NCI-H82 (cell line): ENCODE measurements around the gene ZNF69.
"Not testable (repeated sequence)": the region's sequence is repeated elsewhere in the genome, so short reads cannot be mapped to it uniquely, and the experiment has no call there.

ENCODE experiments used
- DNase-seq: peaks from one replicate; lab custom pipeline; 2025; lab: John Stamatoyannopoulos, UW

Gene ZNF69

GRCh38 chr19:11894851-11895250 lies 7.3 kb downstream of the ZNF69 start:
- no peak for DNase-seq

GRCh38 chr19:11902228-11902627 lies 14.6 kb downstream of the ZNF69 start:
- no peak for DNase-seq

- no peak for DNase-seq
These were observed 18.3 kb downstream of the ZNF69 start for GRCh38 chr19:11905928-11906327.

DNA sequence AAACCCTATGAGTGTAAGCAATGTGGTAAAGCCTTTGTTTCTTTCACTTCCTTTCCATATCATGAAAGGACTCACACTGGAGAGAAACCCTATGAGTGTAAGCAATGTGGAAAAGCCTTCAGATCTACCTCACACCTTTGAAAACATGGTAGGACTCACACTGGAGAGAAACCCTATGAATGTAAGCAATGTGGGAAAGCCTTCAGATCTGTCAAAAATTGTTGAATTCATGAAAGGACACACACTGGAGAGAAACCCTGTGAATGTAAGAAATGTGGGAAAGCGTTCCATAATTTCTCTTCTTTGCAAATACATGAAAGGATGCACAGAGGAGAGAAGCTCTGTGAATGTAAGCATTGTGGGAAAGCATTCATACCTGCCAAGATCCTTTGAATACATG lies 24.4 kb downstream of the ZNF69 start:
- not testable (repeated sequence) for DNase-seq

GRCh38 chr19:11914417-11915051 lies 27.0 kb downstream of the ZNF69 start:
- DNase-seq, result not testable (repeated sequence)

DNA sequence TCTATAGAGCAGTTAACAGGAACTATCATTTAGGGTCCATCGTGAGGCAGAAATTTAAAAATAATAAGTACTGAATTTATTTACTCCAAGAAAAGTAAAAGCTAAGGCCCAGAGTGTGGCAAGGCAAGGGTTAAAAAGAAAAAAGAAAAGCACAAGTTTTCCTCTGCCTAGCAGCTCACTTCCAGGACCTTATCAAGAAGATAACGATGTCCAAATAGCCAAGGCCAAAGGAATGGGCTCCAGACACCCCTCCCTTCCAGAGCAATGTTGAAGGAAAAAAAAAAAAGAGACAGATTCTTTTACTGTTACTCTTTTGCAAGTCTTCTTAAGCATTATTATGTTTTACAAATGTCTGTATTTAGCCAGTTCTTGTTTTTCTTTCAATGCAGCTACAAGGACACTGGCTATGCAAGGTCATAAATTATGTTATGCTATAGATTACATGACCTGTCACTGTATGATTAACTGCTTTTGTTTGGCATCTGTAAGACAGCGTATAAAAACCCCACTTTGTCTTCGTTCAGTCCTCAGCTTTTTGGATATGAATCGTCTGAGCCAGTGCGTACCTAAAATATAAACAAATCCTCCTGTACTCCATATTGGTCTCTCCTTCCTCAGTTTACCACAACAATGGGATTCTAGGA lies 34.4 kb downstream of the ZNF69 start:
- no peak for DNase-seq

DNA sequence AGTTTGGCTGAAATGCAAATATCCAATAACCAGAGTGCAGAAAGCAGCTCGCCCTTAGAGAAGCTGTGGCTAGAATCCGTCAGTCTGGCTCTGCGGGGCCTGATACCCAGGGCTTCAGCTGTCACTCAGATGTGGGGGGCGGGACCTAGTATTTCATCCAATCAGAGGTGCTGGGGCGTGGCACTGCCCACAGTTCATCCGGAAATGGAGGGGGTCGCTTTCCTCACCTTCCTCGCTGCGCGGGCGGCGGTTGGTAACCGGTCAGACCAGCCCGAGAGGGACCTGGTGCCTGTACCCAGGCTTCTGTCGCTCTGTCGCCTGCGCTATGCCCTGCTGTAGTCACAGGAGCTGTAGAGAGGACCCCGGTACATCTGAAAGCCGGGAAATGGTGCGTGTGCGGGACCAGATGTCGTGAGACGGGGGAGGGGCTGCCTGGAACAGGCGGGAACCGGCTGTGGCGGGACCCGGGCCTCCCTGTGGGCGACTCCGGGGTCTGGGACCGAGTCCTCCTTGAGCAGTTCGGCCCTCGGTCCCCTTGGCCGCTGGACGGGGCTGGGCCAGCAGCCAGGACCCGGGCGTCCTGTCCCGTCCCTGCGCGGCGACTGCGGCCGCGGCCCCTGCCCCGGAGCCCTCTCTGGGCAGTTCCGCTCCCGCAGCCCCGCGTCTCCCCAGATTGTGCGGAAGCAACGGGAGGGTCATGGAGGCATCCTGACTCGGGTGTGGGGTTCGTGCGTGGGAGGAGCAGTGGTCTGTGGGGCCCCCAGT lies 37.5 kb downstream of the ZNF69 start, which contains the start of gene ZNF700:
Gene ZNF700, plus strand, starts transcription at position 222 of the 765 bp plus-strand sequence. Its CDS starts 104 bp downstream, at position 326.
- DNase-seq, result peak; percentile 95

DNA sequence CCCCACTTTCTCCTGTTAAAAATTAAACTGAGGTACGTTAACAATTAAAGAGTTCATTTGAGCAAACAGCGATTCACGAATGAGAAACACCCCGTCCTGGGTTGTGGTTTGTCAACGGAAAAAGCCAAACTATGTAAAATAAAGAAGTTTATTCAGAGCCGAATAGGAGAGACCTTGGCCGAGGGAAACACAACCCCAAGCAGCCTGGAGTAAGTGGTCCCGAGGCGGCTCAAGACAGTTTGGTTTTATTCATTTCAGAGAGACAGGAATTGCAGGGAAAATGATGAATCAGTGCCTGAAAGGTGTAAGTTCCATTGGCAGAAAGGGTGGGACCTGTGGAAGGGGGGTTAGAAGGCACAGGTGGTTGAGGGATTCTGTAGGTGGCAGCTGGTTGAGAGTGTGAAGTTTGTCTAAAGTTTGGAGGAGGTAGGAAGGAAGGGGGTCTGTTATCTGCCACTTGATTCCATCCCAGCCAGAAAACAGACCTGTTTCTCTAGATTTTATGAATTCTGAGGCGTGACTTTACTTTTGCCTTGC lies 38.1 kb downstream of the ZNF69 start:
- DNase-seq, result not testable (repeated sequence)

GRCh38 chr19:11927227-11927626 lies 39.6 kb downstream of the ZNF69 start:
- no peak for DNase-seq

- DNase-seq, result peak; percentile 50
These were observed 43.5 kb downstream of the ZNF69 start for GRCh38 chr19:11931051-11931450.

GRCh38 chr19:11931513-11931912 lies 43.9 kb downstream of the ZNF69 start:
- DNase-seq, result no peak

- not testable (repeated sequence) for DNase-seq
These were observed 48.2 kb downstream of the ZNF69 start for GRCh38 chr19:11935829-11936228.

- not testable (repeated sequence) for DNase-seq
These were observed 50.8 kb downstream of the ZNF69 start for GRCh38 chr19:11938383-11938782.

- not testable (repeated sequence) for DNase-seq
These were observed 53.8 kb downstream of the ZNF69 start for GRCh38 chr19:11941361-11941887.

DNA sequence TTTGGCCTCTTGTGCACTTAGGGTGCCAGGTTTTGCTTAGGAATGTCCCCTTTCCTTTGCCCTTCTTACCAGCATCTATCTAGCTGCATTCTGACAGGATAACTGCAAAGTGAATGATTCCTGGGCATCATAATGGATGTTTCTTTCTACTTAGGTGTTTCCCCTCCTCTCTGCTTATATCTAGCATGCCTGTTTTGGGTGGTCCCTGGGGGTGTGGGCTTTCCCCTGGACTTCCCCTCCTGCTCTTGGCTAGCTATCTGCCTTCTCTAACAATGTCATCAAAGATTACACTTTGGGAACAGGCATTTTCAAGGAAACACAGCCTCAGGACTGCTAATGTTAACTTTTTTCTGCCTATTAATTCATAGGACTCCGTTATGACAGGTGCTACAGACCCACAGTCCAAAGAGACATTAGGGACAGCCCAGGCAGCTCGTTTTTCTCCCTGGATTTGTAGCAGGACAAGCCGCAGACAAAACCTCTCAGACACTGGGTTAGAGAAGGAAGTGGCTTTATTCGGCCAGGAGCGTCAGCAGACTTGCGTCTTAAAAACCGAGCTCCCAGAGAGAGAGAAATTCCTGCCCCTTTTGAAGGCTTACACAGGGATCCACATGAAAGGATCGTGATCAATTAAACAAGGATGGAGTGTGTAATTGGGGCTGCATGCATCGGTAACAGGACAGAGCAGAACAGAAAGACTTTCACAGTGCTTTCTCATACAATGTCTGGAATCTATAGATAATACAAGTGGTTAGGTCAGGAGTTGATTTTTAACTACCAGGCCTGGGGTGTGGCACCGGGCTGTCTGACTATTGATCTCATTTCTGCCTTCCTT lies 54.6 kb downstream of the ZNF69 start:
- no peak for DNase-seq

- no peak for DNase-seq
These were observed 55.2 kb downstream of the ZNF69 start for GRCh38 chr19:11942843-11943108.

DNA sequence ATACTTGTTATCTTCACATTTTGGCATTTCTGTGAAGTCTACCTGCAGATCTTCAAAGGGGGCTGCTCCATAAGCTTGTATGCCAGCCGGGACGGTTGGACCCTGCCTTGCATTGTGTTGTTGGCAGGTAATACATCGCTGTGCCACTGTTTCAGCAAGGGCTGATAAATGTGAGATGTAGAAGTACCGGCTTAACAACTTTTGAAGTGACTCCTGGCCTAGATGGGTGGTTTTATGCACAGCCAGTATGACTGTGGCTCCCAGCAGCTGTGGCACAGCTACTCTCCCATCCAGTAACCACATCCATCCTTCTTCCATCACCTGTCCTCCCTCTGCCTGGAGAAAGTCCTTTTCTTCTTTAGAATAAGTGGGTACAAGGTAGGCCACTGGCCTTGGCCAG lies 57.1 kb downstream of the ZNF69 start:
- DNase-seq, result no peak

GRCh38 chr19:11948646-11949045 lies 61.1 kb downstream of the ZNF69 start:
- no peak for DNase-seq

DNA sequence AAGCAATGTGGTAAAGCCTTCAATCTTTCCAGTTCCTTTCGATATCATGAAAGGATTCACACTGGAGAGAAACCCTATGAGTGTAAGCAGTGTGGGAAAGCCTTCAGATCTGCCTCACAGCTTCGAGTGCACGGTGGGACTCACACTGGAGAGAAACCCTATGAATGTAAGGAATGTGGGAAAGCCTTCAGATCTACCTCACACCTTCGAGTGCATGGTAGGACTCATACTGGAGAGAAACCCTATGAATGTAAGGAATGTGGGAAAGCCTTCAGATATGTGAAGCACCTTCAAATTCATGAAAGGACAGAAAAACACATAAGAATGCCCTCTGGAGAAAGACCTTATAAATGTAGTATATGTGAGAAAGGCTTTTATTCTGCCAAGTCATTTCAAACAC lies 61.6 kb downstream of the ZNF69 start:
- DNase-seq, result no peak

- not testable (repeated sequence) for DNase-seq
These were observed 62.1 kb downstream of the ZNF69 start for GRCh38 chr19:11949614-11950080.

DNA sequence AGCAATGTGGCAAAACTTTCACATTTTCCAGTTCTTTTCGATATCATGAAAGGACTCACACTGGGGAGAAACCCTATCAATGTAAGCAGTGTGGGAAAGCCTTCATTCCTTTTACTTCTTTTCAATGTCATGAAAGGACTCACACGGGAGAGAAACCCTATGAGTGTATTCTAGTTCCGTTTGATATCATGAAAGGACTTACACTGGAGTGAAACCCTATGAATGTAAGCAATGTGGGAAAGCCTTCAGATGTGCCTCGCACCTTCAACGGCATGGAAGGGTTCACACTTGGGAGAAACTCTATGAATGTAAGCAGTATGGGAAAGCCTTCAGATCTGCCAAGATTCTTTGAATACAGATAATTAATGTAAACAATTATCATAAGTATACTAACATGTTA lies 62.7 kb downstream of the ZNF69 start:
- DNase-seq, result no peak
